ENCODE measurements around the gene KRT8. TPM values are rescaled to one million over a fixed set of nuclear protein-coding genes. Genes with fewer than 3 reads are reported as not detected.

The KRT8 gene
- 217 and 272 TPM in 2 replicates for total RNA-seq

DNA sequence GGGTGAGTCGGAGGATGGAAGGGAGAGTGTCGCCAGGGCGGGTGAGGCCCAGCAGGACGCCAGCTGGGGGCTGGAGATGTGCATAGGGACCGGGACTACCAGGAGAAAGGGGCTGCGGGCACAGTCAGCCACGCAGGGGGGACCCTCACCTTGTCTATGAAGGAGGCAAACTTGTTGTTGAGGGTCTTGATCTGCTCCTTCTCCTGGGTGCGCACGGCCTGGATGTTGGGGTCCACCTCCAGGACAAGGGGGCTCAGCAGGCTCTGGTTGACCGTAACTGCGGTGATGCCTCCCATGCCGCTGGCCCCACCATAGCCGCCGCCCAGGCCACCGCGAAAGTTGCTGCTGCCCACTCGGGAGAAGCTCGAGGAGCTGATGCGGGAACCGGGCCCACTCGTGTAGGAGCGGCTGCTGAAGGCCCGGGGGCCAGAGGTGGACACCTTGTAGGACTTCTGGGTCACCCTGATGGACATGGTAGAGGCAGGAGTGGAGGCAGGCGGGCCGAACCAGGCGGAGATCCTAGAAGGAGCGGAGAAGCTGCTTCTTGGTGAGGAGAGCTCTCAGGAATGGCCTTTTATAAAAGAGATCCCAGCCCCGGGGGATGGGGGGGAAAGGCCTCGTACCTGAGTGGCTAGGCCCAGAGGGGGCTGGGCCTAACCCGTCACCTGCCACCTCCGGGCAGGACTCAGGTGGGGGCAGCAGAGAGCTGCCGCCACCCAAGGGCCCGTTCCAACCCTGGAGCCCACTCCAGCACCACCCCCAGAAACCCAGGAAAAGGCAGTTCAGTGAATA lies at the start of gene KRT8:
KRT8 (minus strand) TSS at position 568 of the 792 bp plus-strand sequence; CDS start at position 473, 95 bp downstream.

DNA sequence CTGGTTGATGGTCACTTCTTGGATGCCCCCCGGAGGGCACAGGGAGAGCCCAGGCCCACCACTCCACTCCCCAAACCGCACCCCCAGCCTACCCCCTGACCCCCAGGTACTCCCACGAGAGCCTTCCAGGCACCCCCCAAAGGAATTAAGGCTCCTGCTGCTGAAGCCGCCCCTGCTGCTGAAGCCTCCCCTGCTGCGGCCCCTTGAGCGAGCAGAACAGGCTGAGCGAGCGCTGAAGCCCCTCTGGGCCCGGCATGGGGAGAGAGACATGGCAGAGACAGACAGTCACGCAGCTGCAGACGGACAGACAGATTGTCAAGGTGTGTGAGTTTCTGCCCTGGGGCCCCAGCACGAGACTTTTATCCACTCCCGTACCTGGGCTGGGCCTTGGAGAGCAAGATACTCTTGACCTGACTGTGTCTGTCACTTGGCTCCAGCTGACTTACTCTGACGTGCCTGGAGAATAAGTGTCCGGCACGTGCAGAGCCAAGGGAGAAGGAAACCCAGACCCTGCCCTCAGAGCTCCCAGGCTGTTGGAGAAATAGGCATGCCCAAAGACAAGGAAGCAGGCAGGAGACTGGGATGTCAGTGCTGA lies 56.1 kb downstream of the KRT8 start, which contains the start of gene KRT78:
KRT78 (minus strand) TSS at position 334 of the 595 bp plus-strand sequence; CDS start at position 270, 64 bp downstream.

Other genes with a start within 250 kb of the KRT8 start
- gene KRT1, start 224.7 kb downstream of the KRT8 start, total RNA-seq = not detected in 2 replicates
- gene KRT77, start 201.6 kb downstream of the KRT8 start, total RNA-seq = not detected in 2 replicates
- gene KRT76, start 127.7 kb downstream of the KRT8 start, total RNA-seq = not detected in 2 replicates
- not detected in 2 replicates for gene KRT3, start 109.0 kb downstream of the KRT8 start, total RNA-seq
- 0.14 TPM in 1 of 2 replicates, not detected in the other for gene KRT4, start 91.0 kb downstream of the KRT8 start, total RNA-seq
- gene KRT79, start 70.8 kb downstream of the KRT8 start, total RNA-seq = 0.72 TPM in 1 of 2 replicates, not detected in the other
- gene KRT78, start 56.1 kb downstream of the KRT8 start, total RNA-seq = not detected in 2 replicates
- gene KRT18, start 44.0 kb upstream of the KRT8 start, total RNA-seq = 1,776 and 1,872 TPM in 2 replicates
- 649 and 1,935 TPM in 2 replicates for gene EIF4B, start 101.4 kb upstream of the KRT8 start, total RNA-seq
- gene TNS2, start 145.0 kb upstream of the KRT8 start, total RNA-seq = 33.7 and 50.1 TPM in 2 replicates
- 19.9 and 35.5 TPM in 2 replicates for gene SPRYD3, start 174.3 kb upstream of the KRT8 start, total RNA-seq
- gene IGFBP6, start 192.6 kb upstream of the KRT8 start, total RNA-seq = 160 and 250 TPM in 2 replicates
- gene SOAT2, start 198.4 kb upstream of the KRT8 start, total RNA-seq = not detected in 2 replicates